Sigmoid colon (tissue), 4 donors: ENCODE measurements around the gene ARL8A.

Source experiments
- EP300 ChIP-seq, 4 donors: sonication (generic); formaldehyde crosslinking; IDR thresholded peaks; one replicate each; pipeline ENCODE4 v1.6.1; 2017; ENCODE audit warnings: antibody characterized with exemption in 4 of 4
- POLR2A ChIP-seq, 2 donors: fragments of 450-650 bp; IDR thresholded peaks; one replicate each; pipeline ENCODE4 v1.6.1; 2016; ENCODE audit warnings: antibody characterized with exemption in 2 of 2, mild to moderate bottlenecking in 2 of 2, moderate library complexity in 2 of 2
- TF ChIP-seq, protein P1 (sequence below), 4 experiments: fragments of 450-650 bp in 3 of 4; fragments of 200-600 bp in 1 of 4; IDR thresholded peaks; one replicate each; pipeline ENCODE4 v1.5.1; 2016 to 2019; ENCODE audit warnings: antibody characterized with exemption in 4 of 4, mild to moderate bottlenecking in 3 of 4, moderate library complexity in 2 of 4

DNA sequence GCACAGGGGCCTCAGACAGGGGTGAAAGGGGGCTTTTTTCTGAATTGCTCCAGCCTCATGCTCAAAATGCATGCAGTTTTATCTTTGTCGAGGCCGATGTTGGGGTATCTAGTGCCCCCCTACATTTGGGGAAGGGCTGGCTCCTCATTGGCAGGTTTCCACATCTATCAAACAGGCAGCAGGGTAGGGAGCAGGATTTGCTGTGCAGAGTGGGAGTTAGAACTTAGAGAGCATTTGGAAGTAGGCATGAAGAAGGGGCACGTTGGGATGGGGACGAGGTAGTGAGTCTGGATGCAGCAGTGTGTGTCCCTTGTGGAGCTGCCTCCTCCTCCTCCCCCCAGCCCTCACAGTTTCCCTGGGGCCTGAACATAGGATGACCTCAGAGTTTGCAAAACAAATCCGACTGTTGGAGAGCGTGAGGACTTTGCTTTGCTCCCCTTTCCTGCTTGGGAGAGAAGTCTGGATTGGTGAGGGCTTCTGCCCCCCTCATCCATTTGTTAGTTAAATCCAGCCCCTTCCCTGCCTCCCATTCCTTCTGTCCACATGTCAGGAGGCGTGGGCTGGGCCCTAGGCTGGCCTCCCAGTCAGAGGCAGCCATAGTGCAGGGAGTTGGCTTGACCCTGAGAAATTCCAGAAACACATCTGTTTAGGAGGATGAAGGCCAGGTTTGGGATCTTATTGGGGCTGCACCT, 58.7 kb downstream of the ARL8A start:
- TF ChIP-seq EP300 (IDR thresholded peaks at IDR 0.05) (no peak), POLR2A (IDR thresholded peaks at IDR 0.05) (no peak)
- TF ChIP-seq, protein P1, sequence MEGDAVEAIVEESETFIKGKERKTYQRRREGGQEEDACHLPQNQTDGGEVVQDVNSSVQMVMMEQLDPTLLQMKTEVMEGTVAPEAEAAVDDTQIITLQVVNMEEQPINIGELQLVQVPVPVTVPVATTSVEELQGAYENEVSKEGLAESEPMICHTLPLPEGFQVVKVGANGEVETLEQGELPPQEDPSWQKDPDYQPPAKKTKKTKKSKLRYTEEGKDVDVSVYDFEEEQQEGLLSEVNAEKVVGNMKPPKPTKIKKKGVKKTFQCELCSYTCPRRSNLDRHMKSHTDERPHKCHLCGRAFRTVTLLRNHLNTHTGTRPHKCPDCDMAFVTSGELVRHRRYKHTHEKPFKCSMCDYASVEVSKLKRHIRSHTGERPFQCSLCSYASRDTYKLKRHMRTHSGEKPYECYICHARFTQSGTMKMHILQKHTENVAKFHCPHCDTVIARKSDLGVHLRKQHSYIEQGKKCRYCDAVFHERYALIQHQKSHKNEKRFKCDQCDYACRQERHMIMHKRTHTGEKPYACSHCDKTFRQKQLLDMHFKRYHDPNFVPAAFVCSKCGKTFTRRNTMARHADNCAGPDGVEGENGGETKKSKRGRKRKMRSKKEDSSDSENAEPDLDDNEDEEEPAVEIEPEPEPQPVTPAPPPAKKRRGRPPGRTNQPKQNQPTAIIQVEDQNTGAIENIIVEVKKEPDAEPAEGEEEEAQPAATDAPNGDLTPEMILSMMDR (IDR thresholded peaks at IDR 0.05), result no peak
